ENCODE results near the gene CXCR5.

GRCh38 chr11:118870396-118871343 is 13.0 kb upstream of the CXCR5 start:
- peak; percentile 66 to 71 (median 66) for TF ChIP-seq POLR2AphosphoS5 (IDR thresholded peaks at IDR 0.05)
- TF ChIP-seq POLR2A (IDR thresholded peaks at IDR 0.05): no peak

All from spleen (tissue), 3 donors.